VCaP (cell line): ENCODE measurements around the gene SHANK1.

Source experiments
- H3K27ac ChIP-seq: fragments of 450-650 bp; 2 replicates; pipeline ENCODE4 v1.5.1; 2017
- CTCF ChIP-seq: fragments of 450-650 bp; conservative IDR thresholded peaks from 2 replicates; pipeline ENCODE4 v1.5.1; 2017; ENCODE audit warnings: mild to moderate bottlenecking, moderate library complexity

The SHANK1 gene

GRCh38 chr19:50739132-50739913, 19.7 kb upstream of the SHANK1 start:
- TF ChIP-seq CTCF = no peak
- no peak overlapping the region for H3K27ac ChIP-seq

- no peak overlapping the region for H3K27ac ChIP-seq
- TF ChIP-seq CTCF = no peak
Observed at GRCh38 chr19:50736338-50736737, 16.7 kb upstream of the SHANK1 start.

GRCh38 chr19:50735869-50736268, 16.3 kb upstream of the SHANK1 start:
- H3K27ac ChIP-seq = no peak overlapping the region
- no peak for TF ChIP-seq CTCF

- TF ChIP-seq CTCF = no peak
- H3K27ac ChIP-seq = no peak overlapping the region
Observed at GRCh38 chr19:50729894-50730293, 10.3 kb upstream of the SHANK1 start.

- no peak overlapping the region for H3K27ac ChIP-seq
Observed at GRCh38 chr19:50728084-50728737, 8.6 kb upstream of the SHANK1 start.

GRCh38 chr19:50725911-50726230, 6.3 kb upstream of the SHANK1 start:
- TF ChIP-seq CTCF = no peak
- peak overlapping the region; percentile 82 for H3K27ac ChIP-seq

More at GRCh38 chr19:50728084-50728737, 8.6 kb upstream of the SHANK1 start:
- no peak for TF ChIP-seq CTCF

GRCh38 chr19:50725218-50725910, 5.8 kb upstream of the SHANK1 start:
- TF ChIP-seq CTCF = no peak
- peak overlapping the region; percentile 82 for H3K27ac ChIP-seq
